Liver (tissue), 2 donors: ENCODE data around the gene POMGNT1.

ENCODE experiments used
- MAX ChIP-seq: IDR thresholded peaks from 2 replicates; pipeline ENCODE4 v1.6.1; 2016; ENCODE audit warnings: antibody characterized with exemption
- RXRA ChIP-seq, 2 donors: IDR thresholded peaks; 2 replicates each; pipeline ENCODE4 v1.6.1; 2017 to 2018; ENCODE audit warnings: antibody characterized with exemption in 2 of 2, mild to moderate bottlenecking in 1 of 2
- donor health status: healthy.

DNA sequence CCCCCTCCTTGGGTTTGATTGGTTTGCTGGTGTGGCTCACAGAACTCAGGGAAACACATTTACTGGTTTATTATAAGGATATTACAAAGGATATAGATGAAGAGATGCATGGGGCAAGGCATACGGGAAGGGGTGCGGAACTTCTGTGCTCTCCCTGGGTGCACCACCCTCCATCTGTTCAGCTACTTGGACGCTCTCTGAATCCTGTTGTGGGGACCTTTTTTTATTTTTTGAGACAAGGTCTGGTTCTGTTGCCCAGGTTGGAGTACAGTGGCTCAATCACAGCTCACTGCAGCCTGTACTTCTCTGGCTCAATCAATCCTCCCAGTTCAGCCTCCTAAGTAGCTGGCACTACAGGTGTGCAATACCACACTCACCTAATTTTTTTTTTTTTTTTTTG, 12.3 kb upstream of the POMGNT1 start:
- TF ChIP-seq RXRA (IDR thresholded peaks at IDR 0.05), result no peak
- TF ChIP-seq MAX, result no peak
